Adrenal gland (tissue), 12 donors: ENCODE measurements around the gene CDYL. TPM values are rescaled to one million over a fixed set of nuclear protein-coding genes. Genes with fewer than 3 reads are reported as not detected.
"Not testable (repeated sequence)": the region's sequence is repeated elsewhere in the genome, so short reads cannot be mapped to it uniquely, and the experiment has no call there.

Experiments used
- DNase-seq, 7 donors: peaks; one replicate each; pipeline ENCODE4 v3.0.0-alpha.2; 2019 to 2020
- H3K27ac ChIP-seq, 5 donors: fragments of 200-600 bp; sonication (generic) in 4 of 5; 1 replicate in 3 of 5; 2 replicates in 2 of 5; pipeline versions ENCODE4 v1.5.1 to v1.8.0; 2016 to 2020; ENCODE audit warnings: mild to moderate bottlenecking in 1 of 5
- H3K27me3 ChIP-seq: fragments of 200-600 bp; 2 replicates; pipeline ENCODE4 v1.8.0; 2021
- H3K36me3 ChIP-seq, 2 donors: fragments of 200-600 bp; replicated peaks in 1 of 2; 1 replicate in 1 of 2; 2 replicates in 1 of 2; pipeline versions ENCODE4 v1.5.1 to v1.8.0; 2018 to 2022
- H3K4me1 ChIP-seq, 2 donors: fragments of 200-600 bp; replicated peaks in 1 of 2; 1 replicate in 1 of 2; 2 replicates in 1 of 2; pipeline versions ENCODE4 v1.5.1 to v1.8.0; 2018 to 2021
- H3K4me3 ChIP-seq, 4 donors: fragments of 200-600 bp; sonication (generic) in 3 of 4; one replicate each; pipeline ENCODE4 v1.5.1; 2016 to 2018
- H3K9me3 ChIP-seq, 3 donors: fragments of 200-600 bp; sonication (generic) in 1 of 3; replicated peaks in 1 of 3; 1 replicate in 2 of 3; 2 replicates in 1 of 3; pipeline versions ENCODE4 v1.5.1 to v1.8.0; 2016 to 2021
- CTCF ChIP-seq, 6 experiments: fragments of 450-650 bp in 4 of 6; fragments of 200-600 bp in 2 of 6; sonication (generic) in 1 of 6; IDR thresholded peaks; 1 replicate in 5 of 6; 2 replicates in 1 of 6; pipeline versions ENCODE4 v1.5.1 to v1.8.0; 2016 to 2021; ENCODE audit warnings: antibody characterized with exemption in 6 of 6, mild to moderate bottlenecking in 2 of 6, moderate library complexity in 1 of 6
- POLR2A ChIP-seq, 2 donors: fragments of 450-650 bp; IDR thresholded peaks; one replicate each; pipeline ENCODE4 v1.6.1; 2017; ENCODE audit warnings: antibody characterized with exemption in 2 of 2, mild to moderate bottlenecking in 2 of 2, moderate library complexity in 1 of 2
- WGBS, 4 donors: extraction: QIAGEN DNeasy Blood & Tissue Kit in 2 of 4; methylation state at CpG; one replicate each; pipeline versions ENCODE4 v1.1.5 to v1.1.7; 2013 to 2017; 5-methylcytosine and 5-hydroxymethylcytosine counted together
- intact Hi-C, 2 donors: fragments of 100-400 bp; cut with DNase I; formaldehyde crosslinking; loops; one replicate each; pipeline versions ENCODE4 v1.14.1 to v1.15.0; 2022 to 2023
- polyA plus RNA-seq, 3 donors: library from polyadenylated mRNA; stranded (reverse); fragments of 200-250 nt in 2 of 3; fragments of 350-450 nt in 1 of 3; fragmentation: Illumina TruSeq in 1 of 3; extraction: RNeasy Lipid Tissue Mini Kit (QIAGEN cat#74804) in 1 of 3; gene quantifications; one replicate each; pipeline ENCODE4 v1.2.3, GENCODE V29; 2013 to 2014
- total RNA-seq, 9 donors: library from RNA; depleted of rRNA in 4 of 9; stranded (reverse); fragments of >200 nt in 4 of 9; fragments of 120-200 nt in 1 of 9; fragmentation: NEBNext Ultra II Directional in 1 of 9; extraction: Animal tissue kit (Norgen Biotek cat#: 25700) in 1 of 9; gene quantifications; one replicate each; pipeline versions ENCODE4 v1.1.0 to v1.2.4, GENCODE V29; 2013 to 2023
- donor health status: healthy with polysubstance abuse.
- donor health status: Bipolar disorder and iron deficiency.
- donor health status: DM: yes; HTN: yes; CAD: no.
- donor health status: DM: no; HTN: no; CAD: no.
- donor health status: DM: no; HTN: no; CAD: no.
- donor health status: DM: yes; HTN: yes; CAD: no.

The CDYL gene
- total and polyA plus RNA-seq, 12 donors, result 3.3 to 47.1 (median 24.8) TPM

- intact Hi-C loops, result no loop called here
- no peak overlapping the region for H3K27ac ChIP-seq
- DNase-seq, result no peak
- no peak overlapping the region for H3K4me3 ChIP-seq
- TF ChIP-seq CTCF (IDR thresholded peaks at IDR 0.05) (no peak), POLR2A (IDR thresholded peaks at IDR 0.05) (no peak)
- no peaks in the 10 kb centered on the region for H3K9me3 ChIP-seq
- WGBS, 4 donors, result 43 to 87% (median 72%) methylated on average over 2 of the region's 2 CpGs
- peaks cover 3 to 4% of the 10 kb centered on the region in 2 donors for H3K4me1 ChIP-seq
- H3K36me3 ChIP-seq, result peaks cover 0 to 9% of the 10 kb centered on the region in 2 donors
- no peaks in the 10 kb centered on the region for H3K27me3 ChIP-seq
Observed at GRCh38 chr6:4999586-4999985, 223.4 kb downstream of the CDYL start.

- H3K27me3 ChIP-seq, result no peaks in the 10 kb centered on the region
- intact Hi-C loops, result no loop called here
- peak; percentile 97 to 99 (median 99) for DNase-seq
- H3K36me3 ChIP-seq, result peaks cover 0 to 9% of the 10 kb centered on the region in 2 donors
- peak in 1 of 2 donors; percentile 66 for TF ChIP-seq POLR2A (IDR thresholded peaks at IDR 0.05)
- peak; percentile 78 to 89 (median 85) for TF ChIP-seq CTCF (IDR thresholded peaks at IDR 0.05)
- H3K9me3 ChIP-seq, result no peaks in the 10 kb centered on the region
- H3K4me3 ChIP-seq, result peak within 1 kb of the TSS; percentile 5 to 87 (median 66)
- 0 to 1% (median 0%) methylated on average over 19 to 64 of the region's 64 CpGs for WGBS, 4 donors
- H3K27ac ChIP-seq, result peak within 1 kb of the TSS; percentile 46 to 88 (median 64)
- H3K4me1 ChIP-seq, result peaks cover 0 to 7% of the 10 kb centered on the region in 2 donors
Observed at GRCh38 chr6:5003604-5004372, 227.6 kb downstream of the CDYL start, which contains the start of gene RPP40. Gene RPP40, minus strand, starts transcription at chr6:5004037. Its CDS starts 35 bp downstream, at chr6:5004002.

GRCh38 chr6:5004373-5005037 lies 228.3 kb downstream of the CDYL start:
- intact Hi-C loops, result no loop called here
- peaks cover 0 to 9% of the 10 kb centered on the region in 2 donors for H3K36me3 ChIP-seq
- H3K9me3 ChIP-seq, result no peaks in the 10 kb centered on the region
- WGBS, 4 donors, result 48 to 56% (median 51%) methylated on average over 11 to 12 of the region's 12 CpGs
- H3K4me3 ChIP-seq, result peak overlapping the region; percentile 5 to 87 (median 66)
- H3K27ac ChIP-seq, result peak overlapping the region; percentile 46 to 88 (median 64)
- H3K27me3 ChIP-seq, result no peaks in the 10 kb centered on the region
- peak in 1 of 6 experiments; percentile 28 for TF ChIP-seq CTCF (IDR thresholded peaks at IDR 0.05)
- TF ChIP-seq POLR2A (IDR thresholded peaks at IDR 0.05), result no peak
- no peak for DNase-seq
- peaks cover 0 to 7% of the 10 kb centered on the region in 2 donors for H3K4me1 ChIP-seq

GRCh38 chr6:5005038-5005433 lies 228.8 kb downstream of the CDYL start:
- H3K36me3 ChIP-seq, H3K27me3 ChIP-seq, H3K4me1 ChIP-seq, DNase-seq, H3K27ac ChIP-seq, H3K4me3 ChIP-seq, intact Hi-C loops, H3K9me3 ChIP-seq: not testable (repeated sequence)
- 88 to 99% (median 96%) methylated on average over 5 of the region's 5 CpGs for WGBS, 4 donors

Other genes starting within 250 kb of the CDYL start
- 10 to 100 TPM in 7 of 9 donors, 1 to 10 TPM in 2; 5.2 to 36.5 (median 15.8) TPM for gene RPP40, start 227.6 kb downstream of the CDYL start, total RNA-seq
- gene RPP40, start 227.6 kb downstream of the CDYL start, polyA plus RNA-seq, result 10 to 100 TPM in 2 of 3 donors, 1 to 10 TPM in 1; 6.0 to 38.8 (median 13.6) TPM